PC-3 (cell line): ENCODE results near the gene PCBP3. TPM values are rescaled to one million over a fixed set of nuclear protein-coding genes. Genes with fewer than 3 reads are reported as not detected.

Experiments
- ATAC-seq: fragments of 200-7000 bp; cut with Tn5 transposase; 2 replicates; pipeline ENCODE4 v1.9.1; 2020; ENCODE audit warnings: mild to moderate bottlenecking, moderate library complexity
- BruUV-seq: library from RNA; stranded (reverse); fragments of 400-500 nt; replicated peaks from 2 replicates; lab custom pipeline; 2021; lab: Mats Ljungman, UMichigan
- CTCF ChIA-PET: fragments of 300-600 bp; sonication (Branson Sonifier 250); formaldehyde crosslinking; loops from one replicate; lab custom pipeline; 2022; ENCODE audit warnings: antibody characterized with exemption; lab: Charles Lee
- POLR2A ChIA-PET: fragments of 300-600 bp; sonication (Branson Sonifier 250); formaldehyde crosslinking; loops from one replicate; lab custom pipeline; 2022; ENCODE audit warnings: antibody characterized with exemption; ENCODE audit not compliant: unreplicated experiment; lab: Charles Lee
- DNase-seq: peaks from one replicate; pipeline ENCODE4 v3.0.0-alpha.2; 2015
- H2AFZ ChIP-seq: fragments of 300-600 bp; sonication (generic); 2 replicates; pipeline ENCODE4 v1.6.0; 2016; ENCODE audit warnings: antibody characterized with exemption, low read length
- H3F3A ChIP-seq: fragments of 300-600 bp; sonication (generic); one replicate; pipeline ENCODE4 v1.6.0; 2017; ENCODE audit warnings: antibody characterized with exemption, low read length, control low read depth, mild to moderate bottlenecking; ENCODE audit not compliant: unreplicated experiment
- H3K27ac ChIP-seq: fragments of 300-600 bp; sonication (generic); 2 replicates; pipeline ENCODE4 v1.5.1; 2016; ENCODE audit warnings: mild to moderate bottlenecking, low read length
- H3K27me3 ChIP-seq: fragments of 300-600 bp; sonication (generic); 2 replicates; pipeline ENCODE4 v1.6.1; 2016; ENCODE audit warnings: low read length, mixed read lengths
- H3K36me3 ChIP-seq: fragments of 300-600 bp; sonication (generic); 2 replicates; pipeline ENCODE4 v1.6.1; 2016; ENCODE audit warnings: low read depth, mixed run types, low read length, mixed read lengths
- H3K4me1 ChIP-seq: fragments of 300-600 bp; sonication (generic); 2 replicates; pipeline ENCODE4 v1.5.1; 2016; ENCODE audit warnings: low read length; ENCODE audit not compliant: insufficient read depth
- H3K4me2 ChIP-seq: fragments of 300-600 bp; sonication (generic); 2 replicates; pipeline ENCODE4 v1.6.0; 2016; ENCODE audit warnings: low read length
- H3K4me3 ChIP-seq: fragments of 300-600 bp; sonication (generic); 2 replicates; pipeline ENCODE4 v1.5.1; 2016; ENCODE audit warnings: mild to moderate bottlenecking, low read length, mixed read lengths
- H3K79me2 ChIP-seq: fragments of 300-600 bp; sonication (generic); 2 replicates; pipeline ENCODE4 v1.6.1; 2017; ENCODE audit warnings: low read length, mixed read lengths
- H3K9ac ChIP-seq: fragments of 300-600 bp; sonication (generic); 2 replicates; pipeline ENCODE4 v1.6.0; 2016; ENCODE audit warnings: mild to moderate bottlenecking, low read length
- H3K9me2 ChIP-seq: fragments of 300-600 bp; sonication (generic); replicated peaks from 2 replicates; pipeline ENCODE4 v1.6.1; 2016; ENCODE audit warnings: mixed run types, low read length, mixed read lengths
- H3K9me3 ChIP-seq: fragments of 300-600 bp; sonication (generic); 2 replicates; pipeline ENCODE4 v1.6.1; 2016; ENCODE audit warnings: low read length, mixed read lengths
- H4K20me1 ChIP-seq: fragments of 300-600 bp; sonication (generic); 2 replicates; pipeline ENCODE4 v1.6.1; 2016; ENCODE audit warnings: low read length, mixed read lengths
- CTCF ChIP-seq: fragments of 300-600 bp; sonication (generic); conservative IDR thresholded peaks from 2 replicates; pipeline ENCODE4 v1.5.1; 2017; ENCODE audit warnings: antibody characterized with exemption, low read depth, mild to moderate bottlenecking, low read length
- EZH2 ChIP-seq: fragments of 300-600 bp; sonication (generic); IDR thresholded peaks from one replicate; pipeline ENCODE4 v1.6.1; 2017; ENCODE audit warnings: antibody characterized with exemption, mild to moderate bottlenecking, low read length; ENCODE audit not compliant: unreplicated experiment
- EZH2phosphoT487 ChIP-seq: fragments of 300-600 bp; sonication (generic); IDR thresholded peaks from 2 replicates; pipeline ENCODE4 v1.6.1; 2018; ENCODE audit warnings: mild to moderate bottlenecking, antibody characterized with exemption, low read length, borderline replicate concordance
- intact Hi-C: fragments of 100-400 bp; cut with micrococcal nuclease; formaldehyde crosslinking; loops from 2 replicates; pipeline ENCODE4 v1.9.0; 2023
- total RNA-seq: library from RNA; depleted of rRNA; stranded (reverse); fragments of >200 nt; gene quantifications from 2 replicates; pipeline ENCODE4 v1.2.3, GENCODE V29; 2014

Gene PCBP3
- total RNA-seq, 1 experiment from 2014 or later = 2.4 TPM

- CTCF ChIA-PET = no interaction called here
- no peaks in the 10 kb centered on the region for H3K27me3 ChIP-seq
- no peaks in the 10 kb centered on the region for H3K9me2 ChIP-seq
Measured at GRCh38 chr21:45750936-45751335, 107.4 kb downstream of the PCBP3 start.

GRCh38 chr21:45753445-45753844 lies 109.9 kb downstream of the PCBP3 start:
- CTCF ChIA-PET = no interaction called here
- no peak overlapping the region for H2AFZ ChIP-seq
- ATAC-seq (no peak), DNase-seq (no peak)
- H4K20me1 ChIP-seq = no peaks in the 10 kb centered on the region
- no peaks in the 10 kb centered on the region for H3F3A ChIP-seq
- H3K79me2 ChIP-seq = no peaks in the 10 kb centered on the region
- intact Hi-C loops = no loop called here
- H3K36me3 ChIP-seq = no peaks in the 10 kb centered on the region
- H3K9ac ChIP-seq = no peak overlapping the region
- POLR2A ChIA-PET = interaction anchor here (0.6 kb wide), 1 partner anchor 498 kb away, joined by 3 read pairs; no protein-coding TSS in a partner anchor
- H3K4me2 ChIP-seq = no peak overlapping the region
- no peak overlapping the region for H3K4me3 ChIP-seq
- no peaks in the 10 kb centered on the region for H3K9me3 ChIP-seq
- H3K27me3 ChIP-seq = no peaks in the 10 kb centered on the region
- no peak for TF ChIP-seq EZH2
- TF ChIP-seq EZH2phosphoT487 = no peak
- no peak for TF ChIP-seq CTCF
- no peak overlapping the region for H3K27ac ChIP-seq
- H3K4me1 ChIP-seq = peaks cover 2% of the 10 kb centered on the region; the same call in 1 of the 2 replicates
- no peaks in the 10 kb centered on the region for H3K9me2 ChIP-seq
- no TSS peak for BruUV-seq

More at GRCh38 chr21:45750936-45751335, 107.4 kb downstream of the PCBP3 start:
- Histone ChIP-seq H3K27ac (no peak overlapping the region), H3K4me2 (no peak overlapping the region), H3K9me3 (no peaks in the 10 kb centered on the region), H3K4me3 (no peak overlapping the region), H3K9ac (no peak overlapping the region), H3K4me1 (peaks cover 14% of the 10 kb centered on the region), H3F3A (no peaks in the 10 kb centered on the region), H2AFZ (no peak overlapping the region), H4K20me1 (no peaks in the 10 kb centered on the region), H3K36me3 (no peaks in the 10 kb centered on the region), H3K79me2 (no peaks in the 10 kb centered on the region)
- intact Hi-C loops = no loop called here
- ATAC-seq (no peak), DNase-seq (no peak)
- TF ChIP-seq CTCF (no peak), EZH2phosphoT487 (no peak), EZH2 (no peak)
- BruUV-seq = no TSS peak
- POLR2A ChIA-PET = no interaction called here

GRCh38 chr21:45756029-45756428 lies 112.5 kb downstream of the PCBP3 start:
- no peak for ATAC-seq
- H3K27ac ChIP-seq = no peak overlapping the region
- H3K27me3 ChIP-seq = no peaks in the 10 kb centered on the region
- intact Hi-C loops = no loop called here
- no peaks in the 10 kb centered on the region for H3K4me1 ChIP-seq
- H3K9ac ChIP-seq = no peak overlapping the region
- ChIA-PET CTCF (no interaction called here), POLR2A (no interaction called here)
- H4K20me1 ChIP-seq = no peaks in the 10 kb centered on the region
- H3K79me2 ChIP-seq = no peaks in the 10 kb centered on the region
- no peaks in the 10 kb centered on the region for H3F3A ChIP-seq
- H3K4me3 ChIP-seq = no peak overlapping the region
- TF ChIP-seq EZH2 = no peak
- TF ChIP-seq CTCF = no peak
- TF ChIP-seq EZH2phosphoT487 = no peak
- H3K4me2 ChIP-seq = no peak overlapping the region
- no peak overlapping the region for H2AFZ ChIP-seq
- no peaks in the 10 kb centered on the region for H3K36me3 ChIP-seq
- DNase-seq = no peak
- BruUV-seq = no TSS peak
- no peaks in the 10 kb centered on the region for H3K9me3 ChIP-seq
- H3K9me2 ChIP-seq = no peaks in the 10 kb centered on the region
